ENCODE measurements around the gene ATOH8. TPM values are rescaled to one million over a fixed set of nuclear protein-coding genes. Genes with fewer than 3 reads are reported as not detected.

Gene ATOH8
- polyA plus RNA-seq, 1 of the 3 experiments (the other 2 are of a cell fraction) = 5.6 TPM

- TF ChIP-seq ZBTB33 (IDR thresholded peaks at IDR 0.05; ENCODE audit: borderline replicate concordance, low read depth) (no peak), RCOR1 (IDR thresholded peaks at IDR 0.05; ENCODE audit: low read length) (no peak)
Observed at GRCh38 chr2:85783796-85784195, 30.0 kb downstream of the ATOH8 start (continued).

GRCh38 chr2:85784474-85784986 is 30.7 kb downstream of the ATOH8 start:
- no peaks in the 10 kb centered on the region for H3K9me3 ChIP-seq
- peaks cover 26% of the 10 kb centered on the region for H3F3A ChIP-seq (replicated peaks; ENCODE audit: insufficient read depth)
- CTCF ChIA-PET = interaction anchor here (1.5 to 4.9 kb wide), 6 partner anchors 9 to 42 kb away, joined by 4 to 23 read pairs (median 6); no protein-coding TSS in a partner anchor
- POLR2A ChIA-PET = interaction anchor here (0.7 kb wide), 1 partner anchor 366 kb away, joined by 4 read pairs; the partner anchor contains the start of gene SH2D6
- no peaks in the 10 kb centered on the region for H4K20me1 ChIP-seq (ENCODE audit: insufficient read depth)
- no peaks in the 10 kb centered on the region for H3K27me3 ChIP-seq (ENCODE audit: insufficient read depth)
- no peak overlapping the region for H2AFZ ChIP-seq (ENCODE audit: low read depth)
- peaks cover 47% of the 10 kb centered on the region for H3K79me2 ChIP-seq (ENCODE audit: insufficient read depth)
- TF ChIP-seq RAD21 (IDR thresholded peaks at IDR 0.05; ENCODE audit: low read length) (no peak), RFX5 (IDR thresholded peaks at IDR 0.05; ENCODE audit: low read length) (no peak), EZH2phosphoT487 (IDR thresholded peaks at IDR 0.05; ENCODE audit: borderline replicate concordance, low read depth) (no peak), REST (IDR thresholded peaks at IDR 0.05; ENCODE audit: low read depth, low read length) (no peak), NFIC (IDR thresholded peaks at IDR 0.05; ENCODE audit: borderline replicate concordance) (no peak), RCOR1 (IDR thresholded peaks at IDR 0.05; ENCODE audit: low read length) (no peak), PBX3 (IDR thresholded peaks at IDR 0.05) (no peak), POLR2AphosphoS5 (IDR thresholded peaks at IDR 0.05; ENCODE audit: low read depth, low read length) (no peak), TCF12 (IDR thresholded peaks at IDR 0.05) (no peak), USF2 (IDR thresholded peaks at IDR 0.05; ENCODE audit: borderline replicate concordance, low read depth, low read length) (no peak), FOXJ3 (CRISPR knock-in tag; IDR thresholded peaks at IDR 0.05) (no peak)
- no peak overlapping the region for H3K4me2 ChIP-seq
- H3K36me3 ChIP-seq (replicated peaks in 1 of 2; ENCODE audit: control insufficient read depth in 1 of 2, insufficient read depth in 2 of 2, low read length in 1 of 2) = peaks cover 0 to 13% of the 10 kb centered on the region in 2 experiments
- 96% methylated on average over 6 of the region's 6 CpGs for WGBS (ENCODE audit: low lambda C conversion rate)
- peaks cover 7 to 13% of the 10 kb centered on the region in 2 experiments; a peak in 3 of 4 replicates for H3K4me1 ChIP-seq (ENCODE audit: control insufficient read depth in 1 of 2, insufficient read depth in 2 of 2, low read depth in 1 of 2, low read length in 1 of 2)
- no peaks in the 10 kb centered on the region for H3K9me2 ChIP-seq
- H3K27ac ChIP-seq (ENCODE audit: low read depth in 2 of 2, low read length in 1 of 2) = no peak overlapping the region
- H3K4me3 ChIP-seq (ENCODE audit: low read depth in 2 of 2, low read length in 1 of 2) = no peak overlapping the region
- DNase-seq = no peak
- no peak overlapping the region for H3K9ac ChIP-seq

All from SK-N-SH (cell line).